Naive thymus-derived CD4-positive, alpha-beta T cell (primary cell): Measurements from ENCODE around the gene HOXA9. TPM values are rescaled to one million over a fixed set of nuclear protein-coding genes. Genes with fewer than 3 reads are reported as not detected.

ENCODE experiments used
- ATAC-seq: fragments of 150-1000 bp; cut with Tn5 transposase; 2 replicates; pipeline ENCODE4 v1.10.0; 2021; ENCODE audit warnings: mild to moderate bottlenecking, moderate library complexity
- CTCF ChIA-PET: fragments of 350-600 bp; sonication (Branson Sonifier 250); formaldehyde crosslinking; loops from one replicate; lab custom pipeline; 2021; ENCODE audit warnings: antibody characterized with exemption; lab: Charles Lee
- POLR2A ChIA-PET: fragments of 350-600 bp; sonication (Branson Sonifier 250); formaldehyde crosslinking; loops from one replicate; lab custom pipeline; 2021; ENCODE audit warnings: antibody characterized with exemption, inconsistent platforms; lab: Charles Lee
- DNase-seq, 9 donors: peaks; one replicate each; pipeline versions ENCODE4 v3.0.0 to v3.0.0-alpha.2; 2020 to 2022; ENCODE audit warnings: mixed read lengths in 1 of 9
- H3K27ac ChIP-seq: one replicate; pipeline ENCODE4 v1.7.0; 2013; ENCODE audit warnings: mild to moderate bottlenecking, low read depth, low read length, moderate library complexity
- H3K27me3 ChIP-seq, 2 donors: one replicate each; pipeline ENCODE4 v1.7.0; 2013; ENCODE audit warnings: low read length in 2 of 2, mild to moderate bottlenecking in 2 of 2, moderate library complexity in 2 of 2; ENCODE audit not compliant: control insufficient read depth in 2 of 2, insufficient read depth in 2 of 2
- H3K36me3 ChIP-seq, 3 experiments: 1 replicate in 2 of 3; 2 replicates in 1 of 3; pipeline ENCODE4 v1.7.0; 2013; ENCODE audit warnings: low read length in 3 of 3, mild to moderate bottlenecking in 3 of 3, moderate library complexity in 1 of 3; ENCODE audit not compliant: insufficient read depth in 3 of 3, control insufficient read depth in 2 of 3
- H3K4me1 ChIP-seq, 2 donors: one replicate each; pipeline ENCODE4 v1.7.0; 2013; ENCODE audit warnings: low read length in 2 of 2, mild to moderate bottlenecking in 2 of 2, moderate library complexity in 1 of 2; ENCODE audit not compliant: control insufficient read depth in 2 of 2, insufficient read depth in 2 of 2
- H3K4me3 ChIP-seq: 2 replicates; pipeline ENCODE4 v1.7.0; 2013; ENCODE audit warnings: mild to moderate bottlenecking, low read length
- H3K9me3 ChIP-seq, 3 experiments: 1 replicate in 2 of 3; 2 replicates in 1 of 3; pipeline ENCODE4 v1.7.0; 2013; ENCODE audit warnings: low read length in 3 of 3; ENCODE audit not compliant: control insufficient read depth in 2 of 3
- H3K27ac Mint-ChIP-seq, 9 donors: one replicate each; pipeline ENCODE4 v1.8.0; 2020 to 2022; ENCODE audit warnings: mixed read lengths in 9 of 9, mild to moderate bottlenecking in 8 of 9, moderate library complexity in 5 of 9, inconsistent platforms in 2 of 9
- H3K27me3 Mint-ChIP-seq, 5 donors: one replicate each; pipeline ENCODE4 v1.8.0; 2021 to 2022; ENCODE audit warnings: mixed read lengths in 5 of 5, mild to moderate bottlenecking in 1 of 5
- H3K36me3 Mint-ChIP-seq, 5 donors: one replicate each; pipeline ENCODE4 v1.8.0; 2020 to 2022; ENCODE audit warnings: mixed read lengths in 5 of 5, mild to moderate bottlenecking in 3 of 5, inconsistent platforms in 1 of 5
- H3K4me1 Mint-ChIP-seq, 7 donors: one replicate each; pipeline ENCODE4 v1.8.0; 2020 to 2022; ENCODE audit warnings: mixed read lengths in 7 of 7, mild to moderate bottlenecking in 3 of 7, inconsistent platforms in 1 of 7
- H3K4me3 Mint-ChIP-seq, 10 donors: one replicate each; pipeline ENCODE4 v1.8.0; 2020 to 2022; ENCODE audit warnings: mild to moderate bottlenecking in 10 of 10, mixed read lengths in 10 of 10, moderate library complexity in 6 of 10, inconsistent platforms in 2 of 10
- H3K9me3 Mint-ChIP-seq, 11 donors: one replicate each; pipeline ENCODE4 v1.8.0; 2020 to 2022; ENCODE audit warnings: mixed read lengths in 11 of 11, mild to moderate bottlenecking in 4 of 11, inconsistent platforms in 1 of 11, moderate library complexity in 1 of 11
- intact Hi-C, 2 donors: fragments of 100-400 bp; cut with micrococcal nuclease; formaldehyde crosslinking; loops; one replicate each; pipeline ENCODE4 v1.15.1; 2023
- polyA plus RNA-seq, 2 donors: library from polyadenylated mRNA; unstranded; fragments of 300-500 nt; fragmentation: Illumina TruSeq; gene quantifications; one replicate each; pipeline ENCODE4 v1.2.3, GENCODE V29; 2021
- total RNA-seq, 6 experiments: library from RNA in 5 of 6; stranded (reverse) in 5 of 6; gene quantifications; 1 replicate in 5 of 6; 2 replicates in 1 of 6; pipeline ENCODE4 v1.2.3 and lab custom pipeline; 2021 to 2026

Gene HOXA9
- total and polyA plus RNA-seq, 7 experiments from 2014 or later = 0.70 to 1.7 TPM; not detected in 5

DNA sequence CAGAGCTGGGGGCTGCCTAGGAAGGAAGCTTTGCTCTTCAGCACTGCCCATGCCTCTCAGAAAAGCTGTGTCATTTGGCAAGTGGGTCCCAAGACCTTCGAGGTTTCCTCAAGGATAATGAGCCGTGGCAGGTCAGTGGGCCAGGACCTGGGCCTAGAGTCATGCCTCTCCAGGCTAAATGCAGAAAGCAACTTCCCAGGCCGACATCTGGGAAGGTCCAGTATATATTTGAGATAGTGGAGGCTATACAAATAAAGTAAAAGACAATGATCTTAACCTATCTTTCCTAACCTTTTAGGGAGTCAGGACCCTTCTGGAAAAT lies 11.1 kb upstream of the HOXA9 start:
- no peaks in the 10 kb centered on the region for H3K9me3 ChIP-seq
- H3K36me3 ChIP-seq = no peaks in the 10 kb centered on the region
- peaks cover 18 to 59% of the 10 kb centered on the region in 2 donors for H3K27me3 ChIP-seq
- Mint-ChIP-seq H3K4me3 (peak overlapping the region in 1 of 10 donors; percentile 5), H3K27ac (no peak overlapping the region), H3K4me1 (peaks cover 14 to 23% (median 20%) of the 10 kb centered on the region in 7 donors), H3K9me3 (peaks cover 0 to 9% (median 2%) of the 10 kb centered on the region in 11 donors), H3K36me3 (no peaks in the 10 kb centered on the region), H3K27me3 (peaks cover 63 to 73% (median 69%) of the 10 kb centered on the region in 5 donors)
- ChIA-PET CTCF (interaction anchor here (0.8 to 2.7 kb wide), 3 partner anchors 10 to 811 kb away, joined by 3 to 8 read pairs (median 4); no protein-coding TSS in a partner anchor), POLR2A (no interaction called here)
- H3K27ac ChIP-seq = no peak overlapping the region
- DNase-seq (no peak), ATAC-seq (no peak)
- no peak overlapping the region for H3K4me3 ChIP-seq
- H3K4me1 ChIP-seq = peaks cover 14 to 20% of the 10 kb centered on the region in 2 donors
- intact Hi-C loops = no loop called here

DNA sequence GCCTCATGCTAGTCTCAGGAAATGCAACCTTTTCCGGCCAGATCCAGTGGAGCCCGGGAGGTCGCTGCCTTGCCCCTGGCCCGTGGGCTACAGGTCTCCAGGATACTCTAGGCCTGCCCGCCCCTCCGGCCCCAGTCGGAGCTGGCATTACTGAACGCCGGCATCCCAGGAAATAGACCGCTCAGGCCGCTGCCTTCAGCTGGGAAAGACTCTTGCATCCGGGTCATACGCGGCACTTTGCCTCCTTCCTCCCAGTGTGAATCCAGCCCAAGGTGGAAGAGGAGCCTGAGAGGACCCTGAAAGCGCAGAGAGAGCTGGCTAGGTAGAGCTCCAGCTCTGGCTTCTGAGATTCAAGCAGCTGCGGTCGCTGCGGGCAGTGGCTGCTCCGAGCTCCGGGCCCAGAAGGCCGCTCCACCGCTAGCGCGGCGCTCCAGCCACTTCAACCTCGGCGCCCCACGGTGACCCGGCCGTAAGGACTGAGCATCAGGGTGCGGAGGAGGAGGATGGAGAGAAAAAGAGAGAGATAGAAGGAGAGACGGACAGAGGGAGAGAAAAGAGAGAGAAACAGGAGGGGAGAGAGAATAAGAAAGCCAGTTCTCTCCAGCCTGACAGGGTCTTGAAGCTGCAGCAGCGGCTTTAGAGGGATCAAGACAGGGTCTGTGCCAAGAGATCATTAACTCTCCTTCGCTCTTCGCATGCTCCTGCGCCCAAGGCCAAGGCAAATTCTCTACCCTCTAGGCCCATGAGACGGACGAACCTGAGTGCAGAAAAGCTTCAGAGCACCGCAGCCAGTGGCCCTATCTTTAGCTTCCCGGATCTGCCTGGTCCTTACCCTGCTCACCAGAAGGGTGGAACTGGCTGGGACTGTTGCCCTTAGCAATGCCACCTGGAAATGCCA lies 10.5 kb upstream of the HOXA9 start:
- ChIA-PET POLR2A (no interaction called here), CTCF (interaction anchor here (0.9 to 2.7 kb wide), 2 partner anchors 11 to 27 kb away, joined by 4 to 8 read pairs; no protein-coding TSS in a partner anchor)
- DNase-seq (no peak), ATAC-seq (no peak)
- Mint-ChIP-seq H3K27ac (no peak overlapping the region), H3K9me3 (peaks cover 0 to 9% (median 2%) of the 10 kb centered on the region in 11 donors), H3K4me3 (no peak overlapping the region), H3K4me1 (peaks cover 16 to 29% (median 21%) of the 10 kb centered on the region in 7 donors), H3K36me3 (no peaks in the 10 kb centered on the region), H3K27me3 (peaks cover 63 to 77% (median 69%) of the 10 kb centered on the region in 5 donors)
- Histone ChIP-seq H3K4me3 (no peak overlapping the region), H3K36me3 (no peaks in the 10 kb centered on the region), H3K27ac (no peak overlapping the region), H3K27me3 (peaks cover 23 to 62% of the 10 kb centered on the region in 2 donors), H3K9me3 (no peaks in the 10 kb centered on the region), H3K4me1 (peaks cover 16 to 20% of the 10 kb centered on the region in 2 donors)
- intact Hi-C loops = no loop called here

DNA sequence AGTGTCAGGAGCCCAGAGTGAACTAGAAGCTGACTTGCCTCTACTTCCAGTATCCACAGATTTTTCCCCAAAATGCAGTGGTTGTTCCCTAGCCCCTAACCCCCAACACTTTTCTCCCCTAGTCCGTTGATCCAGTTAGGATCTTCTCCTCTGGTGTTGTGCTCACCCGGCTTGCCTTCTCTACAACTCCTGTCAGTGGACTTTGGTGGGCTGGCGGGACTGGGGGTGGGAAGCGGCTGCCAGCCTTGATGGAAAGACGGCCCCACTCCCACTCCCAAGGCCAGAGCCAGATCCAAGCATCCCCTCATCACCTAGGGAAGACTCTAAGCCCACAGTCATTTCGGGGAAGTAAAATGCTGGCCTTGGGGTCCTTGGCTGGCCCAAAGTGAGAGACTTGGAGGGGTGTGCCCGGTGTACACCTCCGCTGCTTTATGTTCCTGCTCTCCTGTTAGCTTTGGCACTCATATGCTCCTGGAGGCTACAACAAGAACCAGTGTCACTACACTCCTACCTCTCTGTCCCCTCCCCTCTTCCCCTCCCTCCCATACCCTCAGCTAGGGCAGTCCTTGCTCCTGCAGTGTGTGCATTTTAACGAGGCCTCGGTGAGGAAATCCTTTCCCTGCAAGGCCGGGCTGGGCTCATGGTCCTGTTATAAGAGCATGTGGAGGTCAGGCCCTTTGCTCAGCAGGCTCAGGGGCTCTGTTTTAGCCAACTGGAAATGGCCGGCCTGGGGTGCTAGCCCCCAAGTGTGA lies 9.7 kb upstream of the HOXA9 start:
- intact Hi-C loops = loop anchor here in 1 of 2 donors (1.0 to 5.0 kb wide), 2 partner anchors 9 to 973 kb away; partner anchors contain the start of genes CBX3 and HNRNPA2B1
- ChIA-PET POLR2A (interaction anchor here (1.1 kb wide), 1 partner anchor 24 kb away, joined by 4 read pairs; no protein-coding TSS in a partner anchor), CTCF (no interaction called here)
- no peaks in the 10 kb centered on the region for H3K9me3 ChIP-seq
- Mint-ChIP-seq H3K27me3 (peaks cover 66 to 80% (median 74%) of the 10 kb centered on the region in 5 donors), H3K9me3 (peaks cover 0 to 13% (median 2%) of the 10 kb centered on the region in 11 donors), H3K4me3 (peak overlapping the region in 9 of 10 donors; percentile 14 to 75 (median 54)), H3K36me3 (no peaks in the 10 kb centered on the region), H3K4me1 (peaks cover 13 to 34% (median 22%) of the 10 kb centered on the region in 7 donors), H3K27ac (peak overlapping the region in 3 of 9 donors; percentile 44 to 66 (median 57))
- H3K4me1 ChIP-seq = peaks cover 16 to 20% of the 10 kb centered on the region in 2 donors
- ATAC-seq (no peak), DNase-seq (no peak)
- peaks cover 29 to 62% of the 10 kb centered on the region in 2 donors for H3K27me3 ChIP-seq
- no peaks in the 10 kb centered on the region for H3K36me3 ChIP-seq
- no peak overlapping the region for H3K27ac ChIP-seq
- H3K4me3 ChIP-seq = no peak overlapping the region

DNA sequence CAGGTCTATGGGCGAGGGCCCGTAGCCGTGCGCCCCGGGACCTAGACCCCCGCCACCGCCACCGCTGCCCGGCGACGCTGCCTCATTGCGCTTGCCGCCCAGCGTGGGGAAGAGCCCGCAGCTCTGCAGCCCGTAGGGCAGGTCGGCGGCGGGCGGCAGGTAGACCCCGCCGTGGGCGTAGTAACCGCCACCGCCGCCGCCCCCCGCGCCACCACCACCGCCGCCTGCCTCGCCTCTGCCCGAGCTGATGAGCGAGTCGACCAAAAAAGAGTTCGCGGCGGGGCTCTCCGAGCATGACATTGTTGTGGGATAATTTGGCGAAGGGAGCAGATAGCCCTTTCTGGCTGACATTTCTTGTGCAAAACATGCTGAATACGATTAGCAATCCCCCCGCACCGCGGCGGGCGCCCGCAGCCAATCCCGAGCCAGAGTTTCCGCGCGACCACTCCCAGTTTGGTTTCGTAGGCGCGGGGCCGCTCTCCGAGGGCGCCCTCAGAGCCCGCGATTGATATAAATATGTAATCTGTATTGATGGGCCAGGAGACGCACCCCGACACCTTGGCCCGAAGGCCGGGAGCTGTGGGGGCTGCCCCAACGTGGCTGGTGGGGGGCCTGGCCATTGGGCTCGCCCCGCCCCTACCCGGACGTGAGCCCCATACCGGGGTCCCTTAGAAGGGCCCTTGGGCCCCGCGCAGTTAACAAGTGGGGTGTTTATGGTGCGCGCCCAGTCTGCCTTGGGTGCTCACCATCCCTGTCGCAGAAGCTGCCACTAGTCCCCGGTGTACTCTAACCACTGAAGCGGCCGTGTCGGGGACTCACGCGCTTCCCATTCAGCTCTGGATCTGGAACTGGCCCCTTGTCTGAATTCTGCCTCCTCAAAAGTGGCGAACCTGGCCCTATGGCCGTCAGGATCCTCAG lies 8.9 kb upstream of the HOXA9 start, which contains the start of gene HOXA10:
Gene HOXA10 (minus strand): TSS at position 365 of the 918 bp plus-strand sequence. CDS start 14 bp downstream, at position 351.
- peak; percentile 37 for ATAC-seq
- H3K36me3 Mint-ChIP-seq = no peaks in the 10 kb centered on the region
- H3K4me1 Mint-ChIP-seq = peaks cover 9 to 32% (median 18%) of the 10 kb centered on the region in 7 donors
- Histone ChIP-seq H3K4me1 (peaks cover 15 to 16% of the 10 kb centered on the region in 2 donors), H3K36me3 (no peaks in the 10 kb centered on the region), H3K27ac (no peak within 1 kb of the TSS), H3K27me3 (peaks cover 25 to 58% of the 10 kb centered on the region in 2 donors), H3K4me3 (peak within 1 kb of the TSS; percentile 36), H3K9me3 (no peaks in the 10 kb centered on the region)
- peak within 1 kb of the TSS in 9 of 10 donors; percentile 50 to 79 (median 69) for H3K4me3 Mint-ChIP-seq
- ChIA-PET CTCF (interaction anchor here (0.9 kb wide), 1 partner anchor 8 kb away, joined by 4 read pairs; no protein-coding TSS in a partner anchor), POLR2A (interaction anchor here (1.1 kb wide), 1 partner anchor 25 kb away, joined by 4 read pairs; no protein-coding TSS in a partner anchor)
- H3K27ac Mint-ChIP-seq = peak within 1 kb of the TSS in 3 of 9 donors; percentile 44 to 70 (median 57)
- peaks cover 63 to 72% (median 68%) of the 10 kb centered on the region in 5 donors for H3K27me3 Mint-ChIP-seq
- H3K9me3 Mint-ChIP-seq = peaks cover 0 to 11% (median 2%) of the 10 kb centered on the region in 11 donors
- intact Hi-C loops = loop anchor here (1.0 to 5.0 kb wide), 6 partner anchors 10 to 972 kb away; partner anchors contain the start of genes CBX3 (in 1 of the 2), HNRNPA2B1 (in 1 of the 2) and HOXA7 (in 1 of the 2)
- DNase-seq = peak in 3 of 9 donors; percentile 14 to 19 (median 15)

DNA sequence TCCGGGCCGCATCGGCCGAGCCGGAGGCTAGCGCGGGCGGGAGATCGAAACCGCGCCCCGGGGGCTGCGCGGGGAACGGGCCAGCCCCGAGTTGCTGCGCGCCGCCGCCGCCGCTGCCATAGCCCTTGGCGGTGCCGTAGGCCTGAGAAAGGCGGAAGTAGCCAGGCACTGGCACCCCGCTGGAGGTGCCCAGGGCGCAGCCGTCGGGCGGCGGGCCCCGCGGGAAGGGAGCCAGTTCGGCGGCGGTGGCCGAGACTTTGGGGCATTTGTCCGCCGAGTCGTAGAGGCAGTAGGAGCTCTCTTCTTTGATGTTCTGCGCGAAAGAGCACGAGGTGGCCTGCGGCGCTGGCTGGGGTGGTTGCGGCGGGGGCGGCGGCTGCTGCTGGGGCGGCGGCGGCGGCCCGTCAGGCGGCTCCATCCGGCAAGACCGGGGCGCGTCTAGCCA lies 8.2 kb upstream of the HOXA9 start:
- Mint-ChIP-seq H3K27me3 (peaks cover 61 to 70% (median 67%) of the 10 kb centered on the region in 5 donors), H3K27ac (no peak overlapping the region), H3K4me3 (peak overlapping the region in 3 of 10 donors; percentile 49 to 79 (median 75)), H3K9me3 (peaks cover 0 to 16% (median 2%) of the 10 kb centered on the region in 11 donors), H3K36me3 (peaks cover 0 to 4% (median 0%) of the 10 kb centered on the region in 5 donors), H3K4me1 (peaks cover 13 to 38% (median 22%) of the 10 kb centered on the region in 7 donors)
- ATAC-seq (peak; percentile 81), DNase-seq (peak in 3 of 9 donors; percentile 47 to 51 (median 51))
- intact Hi-C loops = loop anchor here (1.0 to 5.0 kb wide), 5 partner anchors 12 to 971 kb away; partner anchors contain the start of genes CBX3 (in 1 of the 2), HNRNPA2B1 (in 1 of the 2) and HOXA7 (in 1 of the 2)
- Histone ChIP-seq H3K36me3 (no peaks in the 10 kb centered on the region), H3K27me3 (peaks cover 27 to 59% of the 10 kb centered on the region in 2 donors), H3K4me1 (peaks cover 16 to 21% of the 10 kb centered on the region in 2 donors), H3K27ac (no peak overlapping the region), H3K4me3 (peak overlapping the region; percentile 36), H3K9me3 (no peaks in the 10 kb centered on the region)
- ChIA-PET POLR2A (interaction anchor here (1.1 to 1.8 kb wide), 3 partner anchors 17 to 26 kb away, joined by 3 to 4 read pairs (median 4); partner anchors contain the start of gene HOXA7), CTCF (interaction anchor here (0.9 kb wide), 1 partner anchor 9 kb away, joined by 4 read pairs; no protein-coding TSS in a partner anchor)
